Activated B cell treated with CpG ODN at 0.5 μM for 24 hours (primary cell): Measurements from ENCODE around the gene KXD1. TPM values are rescaled to one million over a fixed set of nuclear protein-coding genes. Genes with fewer than 3 reads are reported as not detected.
"Not testable (repeated sequence)": the region's sequence is repeated elsewhere in the genome, so short reads cannot be mapped to it uniquely, and the experiment has no call there.

Experiments
- ATAC-seq: fragments of 200-7000 bp; cut with Tn5 transposase; one replicate; pipeline ENCODE4 v1.10.0; 2021; ENCODE audit warnings: low read depth, mild to moderate bottlenecking, moderate library complexity
- CTCF ChIA-PET: fragments of 350-600 bp; sonication (Branson Sonifier 250); formaldehyde crosslinking; loops from one replicate; lab custom pipeline; 2021; ENCODE audit warnings: antibody characterized with exemption; lab: Charles Lee
- POLR2A ChIA-PET: fragments of 350-600 bp; sonication (Branson Sonifier 250); formaldehyde crosslinking; loops from one replicate; lab custom pipeline; 2021; ENCODE audit warnings: antibody characterized with exemption; lab: Charles Lee
- DNase-seq: peaks from one replicate; pipeline ENCODE4 v3.0.0; 2022
- H3K27ac Mint-ChIP-seq: one replicate; pipeline ENCODE4 v1.8.0; 2020; ENCODE audit warnings: mixed read lengths
- H3K27me3 Mint-ChIP-seq: one replicate; pipeline ENCODE4 v1.8.0; 2021; ENCODE audit warnings: mixed read lengths
- H3K36me3 Mint-ChIP-seq: one replicate; pipeline ENCODE4 v1.8.0; 2021; ENCODE audit warnings: low read depth, mixed read lengths
- H3K4me1 Mint-ChIP-seq: one replicate; pipeline ENCODE4 v1.8.0; 2021; ENCODE audit warnings: mixed read lengths
- H3K4me3 Mint-ChIP-seq: one replicate; pipeline ENCODE4 v1.8.0; 2020; ENCODE audit warnings: mild to moderate bottlenecking, mixed read lengths
- H3K9me3 Mint-ChIP-seq: one replicate; pipeline ENCODE4 v1.8.0; 2020; ENCODE audit warnings: mixed read lengths
- intact Hi-C: fragments of 100-400 bp; cut with micrococcal nuclease; formaldehyde crosslinking; loops from one replicate; pipeline ENCODE4 v1.15.1; 2024
- total RNA-seq: library from RNA; stranded (reverse); gene quantifications from 2 replicates; pipeline ENCODE4 v1.2.3, GENCODE V29; 2022
- TF ChIP-seq, protein P1 (sequence below): fragments of 200-600 bp; IDR thresholded peaks from one replicate; pipeline ENCODE4 v1.8.0; 2022; ENCODE audit warnings: antibody characterized with exemption, mild to moderate bottlenecking

Gene KXD1
- total RNA-seq, 1 donor from 2014 or later = 88.8 TPM

DNA sequence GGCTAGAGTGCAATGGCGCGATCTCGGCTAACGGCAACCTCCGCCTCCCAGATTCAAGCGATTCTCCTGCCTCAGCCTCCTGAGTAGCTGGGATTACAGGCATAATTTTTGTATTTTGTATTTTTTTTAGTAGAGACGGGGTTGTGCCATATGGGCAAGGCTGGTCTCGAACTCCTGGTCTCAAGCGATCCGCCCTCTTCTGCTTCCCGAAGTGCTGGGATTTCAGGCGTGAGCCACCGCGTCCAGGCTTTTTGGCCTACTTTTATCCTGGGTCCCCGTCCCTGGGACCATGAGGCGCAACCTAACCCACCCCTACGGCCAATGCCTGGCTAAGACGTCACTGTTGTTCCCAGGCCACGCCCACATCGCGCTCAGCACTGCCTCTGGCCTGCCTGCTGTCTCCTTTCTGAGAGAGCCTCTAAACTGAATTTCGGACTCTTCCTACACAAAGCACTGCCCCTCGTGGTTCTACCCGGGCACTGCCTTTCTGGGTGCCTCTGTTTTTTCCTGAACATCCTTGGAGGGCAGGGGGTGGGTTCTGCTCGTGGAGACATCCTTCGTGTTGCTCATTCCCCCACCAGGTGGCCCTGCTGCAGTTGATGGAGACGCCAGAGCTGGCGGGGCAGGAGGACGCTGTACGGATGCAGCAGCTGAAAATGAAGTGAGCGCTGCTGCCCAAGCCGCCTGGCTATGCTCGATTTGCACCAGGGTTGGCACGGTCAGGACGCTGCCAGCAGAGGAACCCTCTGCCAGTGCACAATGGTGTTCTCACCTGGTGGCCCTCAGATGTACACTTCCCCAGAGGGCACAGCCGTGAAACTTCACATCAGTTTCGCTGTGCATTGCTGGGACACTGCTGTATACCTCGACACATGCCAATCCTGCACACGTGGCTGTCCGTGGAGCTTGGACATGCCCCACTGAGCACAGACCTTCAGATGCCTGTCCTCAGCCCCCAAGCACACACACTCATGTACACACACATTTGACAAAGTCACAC is 32.9 kb downstream of the KXD1 start:
- DNase-seq (no peak), ATAC-seq (no peak)
- TF ChIP-seq, protein P1, sequence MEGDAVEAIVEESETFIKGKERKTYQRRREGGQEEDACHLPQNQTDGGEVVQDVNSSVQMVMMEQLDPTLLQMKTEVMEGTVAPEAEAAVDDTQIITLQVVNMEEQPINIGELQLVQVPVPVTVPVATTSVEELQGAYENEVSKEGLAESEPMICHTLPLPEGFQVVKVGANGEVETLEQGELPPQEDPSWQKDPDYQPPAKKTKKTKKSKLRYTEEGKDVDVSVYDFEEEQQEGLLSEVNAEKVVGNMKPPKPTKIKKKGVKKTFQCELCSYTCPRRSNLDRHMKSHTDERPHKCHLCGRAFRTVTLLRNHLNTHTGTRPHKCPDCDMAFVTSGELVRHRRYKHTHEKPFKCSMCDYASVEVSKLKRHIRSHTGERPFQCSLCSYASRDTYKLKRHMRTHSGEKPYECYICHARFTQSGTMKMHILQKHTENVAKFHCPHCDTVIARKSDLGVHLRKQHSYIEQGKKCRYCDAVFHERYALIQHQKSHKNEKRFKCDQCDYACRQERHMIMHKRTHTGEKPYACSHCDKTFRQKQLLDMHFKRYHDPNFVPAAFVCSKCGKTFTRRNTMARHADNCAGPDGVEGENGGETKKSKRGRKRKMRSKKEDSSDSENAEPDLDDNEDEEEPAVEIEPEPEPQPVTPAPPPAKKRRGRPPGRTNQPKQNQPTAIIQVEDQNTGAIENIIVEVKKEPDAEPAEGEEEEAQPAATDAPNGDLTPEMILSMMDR = no peak
- Mint-ChIP-seq H3K36me3 (peaks cover 10% of the 10 kb centered on the region), H3K27me3 (no peaks in the 10 kb centered on the region), H3K27ac (peak overlapping the region; percentile 77), H3K4me1 (peaks cover 43% of the 10 kb centered on the region), H3K4me3 (peak overlapping the region; percentile 87), H3K9me3 (no peaks in the 10 kb centered on the region)
- ChIA-PET POLR2A (interaction anchor here (0.5 to 3.2 kb wide), 5 partner anchors 14 to 329 kb away, joined by 3 to 55 read pairs (median 14); partner anchors contain the start of genes COPE, DDX49 and UBA52), CTCF (interaction anchor here (0.9 to 3.1 kb wide), 5 partner anchors 19 to 257 kb away, joined by 3 to 18 read pairs (median 12); partner anchors contain the start of genes ELL and UBA52)
- intact Hi-C loops = loop anchor here (5.0 kb wide), 1 partner anchor 397 kb away; no protein-coding TSS in a partner anchor

DNA sequence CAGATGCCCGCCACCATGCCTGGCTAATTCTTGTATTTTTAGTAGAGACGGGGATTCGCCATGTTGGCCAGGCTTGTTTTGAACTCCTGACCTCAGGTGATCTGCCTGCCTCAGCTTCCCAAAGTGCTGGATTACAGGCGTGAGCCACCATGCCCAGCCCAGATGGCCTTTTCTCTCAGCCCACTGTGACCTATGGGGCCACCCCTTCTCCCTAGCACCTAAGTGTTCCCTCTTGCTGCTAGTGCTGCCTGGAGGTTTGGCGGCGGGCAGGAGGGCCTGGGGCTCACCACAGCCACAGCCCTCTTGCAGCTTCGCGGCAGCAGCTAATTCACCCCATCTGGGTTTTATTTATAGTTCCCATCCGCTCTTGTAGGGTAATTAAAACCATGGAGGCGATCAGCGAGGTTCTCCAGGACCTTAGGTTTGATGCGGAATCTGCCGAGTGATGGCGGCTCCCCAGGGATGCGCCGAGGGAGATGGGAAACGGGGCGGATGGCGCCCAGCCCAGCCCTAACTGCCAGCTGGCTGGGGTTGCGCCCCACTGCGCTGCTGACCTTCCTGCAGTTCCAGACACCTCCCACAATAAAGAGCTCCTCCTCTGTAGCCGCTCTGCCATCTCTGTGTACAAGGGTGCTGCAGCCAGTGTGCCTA is 34.2 kb downstream of the KXD1 start:
- peaks cover 38% of the 10 kb centered on the region for H3K4me1 Mint-ChIP-seq
- H3K4me3 Mint-ChIP-seq = no peak overlapping the region
- H3K36me3 Mint-ChIP-seq = peaks cover 10% of the 10 kb centered on the region
- intact Hi-C loops = loop anchor here (5.0 kb wide), 1 partner anchor 395 kb away; no protein-coding TSS in a partner anchor
- ChIA-PET CTCF (interaction anchor here (1.6 to 3.1 kb wide), 2 partner anchors 72 to 256 kb away, joined by 4 to 38 read pairs; no protein-coding TSS in a partner anchor), POLR2A (interaction anchor here (2.6 kb wide), 1 partner anchor 71 kb away, joined by 6 read pairs; no protein-coding TSS in a partner anchor)
- DNase-seq (no peak), ATAC-seq (no peak)
- TF ChIP-seq, protein P1 = no peak
- no peaks in the 10 kb centered on the region for H3K27me3 Mint-ChIP-seq
- H3K27ac Mint-ChIP-seq = no peak overlapping the region
- H3K9me3 Mint-ChIP-seq = no peaks in the 10 kb centered on the region

DNA sequence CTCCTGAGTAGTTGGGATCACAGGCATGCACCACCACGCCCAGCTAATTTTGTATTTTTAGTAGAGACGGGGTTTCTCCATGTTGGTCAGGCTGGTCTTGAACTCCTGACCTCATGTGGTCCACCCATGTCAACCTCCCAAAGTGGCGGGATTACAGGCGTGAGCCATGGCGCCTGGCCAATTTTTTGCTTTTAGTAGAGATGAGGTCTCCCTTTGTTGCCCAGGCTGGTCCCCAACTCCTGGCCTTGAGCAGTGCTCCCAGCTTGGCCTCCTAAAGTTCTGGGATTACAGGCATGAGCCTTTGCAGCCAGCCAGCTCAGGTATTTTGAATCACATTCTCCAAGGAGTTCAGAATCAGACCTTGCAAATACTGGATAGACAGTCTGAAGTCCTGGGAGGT is 35.1 kb downstream of the KXD1 start:
- ChIA-PET CTCF (interaction anchor here (1.3 to 3.1 kb wide), 4 partner anchors 21 to 394 kb away, joined by 3 to 38 read pairs (median 5); partner anchors contain the start of gene UBA52), POLR2A (interaction anchor here (1.0 to 2.6 kb wide), 3 partner anchors 35 to 327 kb away, joined by 3 to 6 read pairs (median 6); partner anchors contain the start of genes COPE, DDX49 and KXD1)
- not testable (repeated sequence) for ATAC-seq, H3K9me3 Mint-ChIP-seq, DNase-seq, H3K27me3 Mint-ChIP-seq, H3K4me3 Mint-ChIP-seq, H3K27ac Mint-ChIP-seq
- Mint-ChIP-seq H3K4me1 (peaks cover 36% of the 10 kb centered on the region), H3K36me3 (peaks cover 10% of the 10 kb centered on the region)
- intact Hi-C loops = loop anchor here (5.0 kb wide), 1 partner anchor 395 kb away; no protein-coding TSS in a partner anchor

DNA sequence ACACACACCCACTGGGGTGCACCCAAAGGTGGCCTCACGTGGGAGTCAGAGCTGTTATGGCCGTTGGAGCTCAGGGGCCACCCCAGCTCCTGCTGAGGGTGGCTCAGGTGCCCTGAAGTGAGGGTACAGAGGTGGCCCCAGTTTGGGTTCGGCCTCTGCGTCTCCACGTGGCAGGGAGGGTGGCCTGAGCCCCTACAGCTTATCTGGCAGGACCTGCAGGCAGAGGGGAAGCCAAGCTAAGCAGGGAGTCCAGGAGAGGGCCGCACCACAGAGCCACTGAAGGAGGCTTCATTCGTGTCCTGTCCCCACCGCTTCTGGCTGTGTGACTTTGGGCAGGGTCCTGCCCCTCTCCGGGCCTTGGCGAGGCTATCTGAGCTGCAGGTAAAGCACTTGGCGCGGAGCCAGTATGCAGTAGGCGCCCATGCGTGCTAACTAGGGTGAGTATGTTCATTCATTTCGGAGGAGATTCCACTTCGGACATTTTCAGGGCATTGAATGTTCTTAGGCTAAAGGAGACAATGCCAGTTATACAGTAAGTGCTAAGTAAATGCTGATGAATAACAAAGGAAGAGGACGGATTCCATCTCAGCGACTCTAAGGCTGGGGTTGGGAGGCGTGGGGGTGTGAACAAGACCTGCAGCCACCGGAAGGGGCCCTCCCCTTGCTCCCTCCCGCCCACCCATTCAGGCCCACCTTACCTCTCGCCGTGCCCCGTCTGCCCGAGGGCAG is 35.9 kb downstream of the KXD1 start:
- CTCF ChIA-PET = interaction anchor here (0.6 to 3.1 kb wide), 13 partner anchors 7 to 394 kb away, joined by 3 to 38 read pairs (median 3); partner anchors contain the start of genes ELL and UBA52
- H3K9me3 Mint-ChIP-seq = no peaks in the 10 kb centered on the region
- no peak for DNase-seq
- POLR2A ChIA-PET = interaction anchor here (0.9 to 2.6 kb wide), 7 partner anchors 22 to 326 kb away, joined by 3 to 13 read pairs (median 5); partner anchors contain the start of genes COPE, DDX49, KXD1 and UBA52
- no peak for ATAC-seq
- H3K4me3 Mint-ChIP-seq = peak overlapping the region; percentile 15
- intact Hi-C loops = loop anchor here (1.0 to 5.0 kb wide), 4 partner anchors 82 to 394 kb away; no protein-coding TSS in a partner anchor
- TF ChIP-seq, protein P1 = no peak
- H3K4me1 Mint-ChIP-seq = peaks cover 29% of the 10 kb centered on the region
- peaks cover 10% of the 10 kb centered on the region for H3K36me3 Mint-ChIP-seq
- H3K27me3 Mint-ChIP-seq = peaks cover under 1% of the 10 kb centered on the region
- H3K27ac Mint-ChIP-seq = peak overlapping the region; percentile 24
